Germinal center (tissue), 1 donor: ENCODE data around the gene GUCA2A.
A peak's percentile ranks its signal among the peaks of the same experiment; 100 is the strongest.

Experiments used
- DNase-seq: peaks from one replicate; pipeline ENCODE4 v3.0.0; 2012; ENCODE audit warnings: mixed read lengths, low spot score

Gene GUCA2A

GRCh38 chr1:42153624-42154023 is 10.9 kb downstream of the GUCA2A start:
- no peak for DNase-seq

- no peak for DNase-seq
Measured at GRCh38 chr1:42152907-42153600, 11.5 kb downstream of the GUCA2A start, which contains the start of gene GUCA2B. Gene GUCA2B, plus strand, starts transcription at chr1:42153410. Its CDS starts 41 bp downstream, at chr1:42153451.

GRCh38 chr1:42152119-42152518 is 12.4 kb downstream of the GUCA2A start:
- no peak for DNase-seq

- DNase-seq = no peak
Measured at GRCh38 chr1:42150651-42151050, 13.9 kb downstream of the GUCA2A start.

- no peak for DNase-seq
Measured at GRCh38 chr1:42148166-42148565, 16.4 kb downstream of the GUCA2A start.

- peak; percentile 72 for DNase-seq
Measured at GRCh38 chr1:42146626-42147320, 17.8 kb downstream of the GUCA2A start.

- DNase-seq = no peak
Measured at GRCh38 chr1:42145764-42146625, 18.6 kb downstream of the GUCA2A start.

- no peak for DNase-seq
Measured at GRCh38 chr1:42145389-42145716, 19.2 kb downstream of the GUCA2A start.

- DNase-seq = no peak
Measured at GRCh38 chr1:42144711-42145388, 19.7 kb downstream of the GUCA2A start.

GRCh38 chr1:42143896-42144710 is 20.4 kb downstream of the GUCA2A start:
- DNase-seq = no peak

- DNase-seq = no peak
Measured at GRCh38 chr1:42142894-42143675, 21.5 kb downstream of the GUCA2A start.

GRCh38 chr1:42141978-42142377 is 22.6 kb downstream of the GUCA2A start:
- DNase-seq = no peak

GRCh38 chr1:42140191-42140590 is 24.4 kb downstream of the GUCA2A start:
- no peak for DNase-seq

- no peak for DNase-seq
Measured at GRCh38 chr1:42139444-42139843, 25.1 kb downstream of the GUCA2A start.

- DNase-seq = no peak
Measured at GRCh38 chr1:42138586-42138985, 26.0 kb downstream of the GUCA2A start.

- DNase-seq = no peak
Measured at GRCh38 chr1:42137766-42138165, 26.8 kb downstream of the GUCA2A start.

GRCh38 chr1:42136466-42136865 is 28.1 kb downstream of the GUCA2A start:
- DNase-seq = no peak

- DNase-seq = no peak
Measured at GRCh38 chr1:42135426-42135825, 29.1 kb downstream of the GUCA2A start.

- DNase-seq = no peak
Measured at GRCh38 chr1:42133809-42134526, 30.6 kb downstream of the GUCA2A start.

- no peak for DNase-seq
Measured at GRCh38 chr1:42133390-42133789, 31.2 kb downstream of the GUCA2A start.
